Endothelial cell of umbilical vein (primary cell): Measurements from ENCODE around the gene HELZ2. TPM values are rescaled to one million over a fixed set of nuclear protein-coding genes. Genes with fewer than 3 reads are reported as not detected.

Experiments used
- BruUV-seq: library from RNA; stranded (reverse); fragments of 400-500 nt; replicated peaks from 2 replicates; lab custom pipeline; 2021; lab: Mats Ljungman, UMichigan
- CTCF ChIA-PET: fragments of 300-600, 350-600 bp; sonication (Branson Sonifier 250); formaldehyde crosslinking; loops from one replicate; lab custom pipeline; 2021; ENCODE audit warnings: antibody characterized with exemption, inconsistent platforms; lab: Charles Lee
- POLR2A ChIA-PET: fragments of 300-600, 350-600 bp; sonication (Branson Sonifier 250); formaldehyde crosslinking; loops from one replicate; lab custom pipeline; 2021; ENCODE audit warnings: antibody characterized with exemption, inconsistent platforms; lab: Charles Lee
- DNase-seq: peaks from one replicate; pipeline ENCODE4 v3.0.0-alpha.2; 2011; ENCODE audit warnings: low read depth, low spot score
- FAIRE-seq: peaks from 2 replicates; lab custom pipeline; 2011; peaks lifted over from hg19 to GRCh38; lab: Jason Lieb, UNC
- H2AFZ ChIP-seq: 2 replicates; pipeline ENCODE4 v1.6.0; 2012; ENCODE audit warnings: low read depth, low read length, control low read depth, inconsistent platforms
- H3K27ac ChIP-seq: 2 replicates; pipeline ENCODE4 v1.5.1; 2011; ENCODE audit warnings: low read depth, mild to moderate bottlenecking, control low read depth, low read length, moderate library complexity; ENCODE audit not compliant: insufficient read depth
- H3K27me3 ChIP-seq, 2 experiments: 2 replicates each; pipeline versions ENCODE4 v1.6.0 to v1.6.1; 2011; ENCODE audit warnings: low read length in 2 of 2, mixed read lengths in 1 of 2; ENCODE audit not compliant: control insufficient read depth in 2 of 2, insufficient read depth in 2 of 2
- H3K36me3 ChIP-seq, 2 experiments: 2 replicates in 1 of 2; 3 replicates in 1 of 2; pipeline ENCODE4 v1.5.1; 2011; ENCODE audit warnings: low read length in 2 of 2, mild to moderate bottlenecking in 1 of 2, moderate library complexity in 1 of 2; ENCODE audit not compliant: control insufficient read depth in 2 of 2, insufficient read depth in 2 of 2; ENCODE audit errors: extremely low read depth in 1 of 2
- H3K4me1 ChIP-seq: 3 replicates; pipeline ENCODE4 v1.5.1; 2011; ENCODE audit warnings: mild to moderate bottlenecking, low read length; ENCODE audit not compliant: control insufficient read depth, insufficient read depth; ENCODE audit errors: extremely low read depth
- H3K4me2 ChIP-seq: 2 replicates; pipeline ENCODE4 v1.6.1; 2011; ENCODE audit warnings: low read length, control low read depth, mixed read lengths; ENCODE audit not compliant: insufficient read depth
- H3K4me3 ChIP-seq, 3 experiments: fragments of 200-600 bp in 1 of 3; sonication (generic), shearing (Covaris generic) in 1 of 3; replicated peaks in 1 of 3; 2 replicates each; pipeline ENCODE4 v1.5.1; 2011 to 2016; ENCODE audit warnings: control low read depth in 3 of 3, low read length in 3 of 3, mild to moderate bottlenecking in 2 of 3, inconsistent platforms in 1 of 3, low read depth in 1 of 3, moderate library complexity in 1 of 3; ENCODE audit not compliant: insufficient read depth in 1 of 3
- H3K79me2 ChIP-seq: 2 replicates; pipeline ENCODE4 v1.6.0; 2012; ENCODE audit warnings: low read length, inconsistent platforms; ENCODE audit not compliant: control insufficient read depth, insufficient read depth
- H3K9ac ChIP-seq: replicated peaks from 2 replicates; pipeline ENCODE3; 2011; ENCODE audit warnings: low read length, control low read depth; ENCODE audit not compliant: insufficient read depth; ENCODE audit errors: extremely low read depth
- H3K9me1 ChIP-seq: replicated peaks from 3 replicates; pipeline ENCODE4 v1.6.0; 2011; ENCODE audit warnings: mild to moderate bottlenecking, low read length; ENCODE audit not compliant: control insufficient read depth, insufficient read depth; ENCODE audit errors: extremely low read depth
- H3K9me3 ChIP-seq: replicated peaks from 2 replicates; pipeline ENCODE4 v1.5.1; 2012; ENCODE audit warnings: low read length, inconsistent platforms; ENCODE audit not compliant: control insufficient read depth, insufficient read depth
- H4K20me1 ChIP-seq: replicated peaks from 2 replicates; pipeline ENCODE3; 2011; ENCODE audit warnings: mild to moderate bottlenecking, low read length; ENCODE audit not compliant: control insufficient read depth, insufficient read depth; ENCODE audit errors: extremely low read depth
- EZH2 ChIP-seq: IDR thresholded peaks from 2 replicates; pipeline ENCODE4 v1.6.1; 2012; ENCODE audit warnings: borderline replicate concordance, low read depth, mild to moderate bottlenecking, moderate library complexity, low read length, inconsistent platforms; ENCODE audit not compliant: severe bottlenecking
- FOS ChIP-seq: IDR thresholded peaks from 2 replicates; pipeline ENCODE4 v1.6.1; 2011; ENCODE audit warnings: mild to moderate bottlenecking, low read length, moderate library complexity, borderline replicate concordance; ENCODE audit not compliant: insufficient read depth
- GATA2 ChIP-seq: IDR thresholded peaks from 2 replicates; pipeline ENCODE4 v1.7.0; 2011; ENCODE audit warnings: low read depth, mild to moderate bottlenecking, moderate library complexity, mixed read lengths, low read length; ENCODE audit not compliant: insufficient read length, insufficient read depth
- JUN ChIP-seq: IDR thresholded peaks from 2 replicates; pipeline ENCODE4 v1.6.1; 2011; ENCODE audit warnings: borderline replicate concordance, low read depth; ENCODE audit not compliant: insufficient read length, insufficient read depth
- MYC ChIP-seq: IDR thresholded peaks from one replicate; pipeline ENCODE4 v1.6.1; 2011; ENCODE audit warnings: mild to moderate bottlenecking, low read depth, low read length
- POLR2A ChIP-seq: IDR thresholded peaks from 2 replicates; pipeline ENCODE4 v1.6.1; 2012; ENCODE audit warnings: low read depth, mild to moderate bottlenecking, control low read depth, low read length
- POLR2AphosphoS5 ChIP-seq: IDR thresholded peaks from 2 replicates; pipeline ENCODE4 v1.6.1; 2012; ENCODE audit warnings: low read depth, mild to moderate bottlenecking, control low read depth, low read length, moderate library complexity; ENCODE audit not compliant: insufficient read depth
- dilution Hi-C: fragments of 300-500 bp; cut with MboI; formaldehyde crosslinking; loops from one replicate; pipeline ENCODE4 v1.15.0; 2019; ENCODE audit warnings: low sequenced_read_pairs; ENCODE audit not compliant: extremely low pct_ligation_motif_present
- intact Hi-C: fragments of 100-400 bp; cut with micrococcal nuclease; formaldehyde crosslinking; loops from one replicate; pipeline ENCODE4 v1.10.0; 2022
- polyA plus RNA-seq, 4 experiments: library from polyadenylated mRNA; depleted of rRNA in 3 of 4; stranded (reverse) in 3 of 4; unstranded in 1 of 4; fragments of >200 nt; gene quantifications; 2 replicates each; pipeline versions ENCODE4 v1.2.1 to v1.2.3, GENCODE V29; 2011 to 2012; ENCODE audit warnings: missing spikeins in 1 of 4
- total RNA-seq: library from RNA; stranded (reverse); gene quantifications from 2 replicates; pipeline ENCODE4 v1.2.3, GENCODE V29; 2021
- TF ChIP-seq, protein P1 (sequence below), 2 donors: IDR thresholded peaks; 1 replicate in 1 of 2; 2 replicates in 1 of 2; pipeline ENCODE4 v1.5.1; 2011; ENCODE audit warnings: low read length in 2 of 2, mild to moderate bottlenecking in 2 of 2, moderate library complexity in 2 of 2, control low read depth in 1 of 2, inconsistent platforms in 1 of 2, low read depth in 1 of 2; ENCODE audit not compliant: insufficient read depth in 1 of 2; ENCODE audit errors: extremely low read depth in 1 of 2
- TF ChIP-seq, protein P2 (sequence below): IDR thresholded peaks from 2 replicates; pipeline ENCODE4 v1.6.1; 2011; ENCODE audit not compliant: insufficient read depth, insufficient read length

HELZ2 gene
- total and polyA plus RNA-seq, 2 donors (not counting 3 experiments of a cell fraction or from before 2014, with no cell fraction given), result 10.6 to 33.2 TPM

GRCh38 chr20:63588641-63589041 is 14.6 kb upstream of the HELZ2 start:
- no peak overlapping the region for H2AFZ ChIP-seq
- H3K9ac ChIP-seq, result no peak overlapping the region
- no TSS peak for BruUV-seq
- no peaks in the 10 kb centered on the region for H3K9me3 ChIP-seq
- H3K27ac ChIP-seq, result no peak overlapping the region
- dilution Hi-C loops (no loop called here), intact Hi-C loops (no loop called here)
- DNase-seq, result no peak
- ChIA-PET CTCF (interaction anchor here (0.9 kb wide), 1 partner anchor 22 kb away, joined by 3 read pairs; no protein-coding TSS in a partner anchor), POLR2A (interaction anchor here (0.7 kb wide), 1 partner anchor 15 kb away, joined by 4 read pairs; the partner anchor contains the start of gene HELZ2)
- no peaks in the 10 kb centered on the region for H3K79me2 ChIP-seq
- FAIRE-seq, result no peak
- TF ChIP-seq GATA2, result no peak
- TF ChIP-seq EZH2, result no peak
- H3K27me3 ChIP-seq, result no peaks in the 10 kb centered on the region
- H3K9me1 ChIP-seq, result no peaks in the 10 kb centered on the region
- no peaks in the 10 kb centered on the region for H4K20me1 ChIP-seq
- H3K4me1 ChIP-seq, result no peaks in the 10 kb centered on the region
- peaks cover 0 to 34% of the 10 kb centered on the region in 2 experiments for H3K36me3 ChIP-seq
- no peak overlapping the region for H3K4me2 ChIP-seq
- no peak overlapping the region for H3K4me3 ChIP-seq

GRCh38 chr20:63587776-63588591 is 13.9 kb upstream of the HELZ2 start:
- no peaks in the 10 kb centered on the region for H3K27me3 ChIP-seq
- FAIRE-seq (no peak), DNase-seq (no peak)
- no peaks in the 10 kb centered on the region for H3K9me1 ChIP-seq
- ChIA-PET CTCF (interaction anchor here (0.9 kb wide), 1 partner anchor 21 kb away, joined by 3 read pairs; no protein-coding TSS in a partner anchor), POLR2A (interaction anchor here (0.7 kb wide), 1 partner anchor 14 kb away, joined by 4 read pairs; the partner anchor contains the start of gene HELZ2)
- dilution Hi-C loops, result no loop called here
- H3K4me3 ChIP-seq, result no peak overlapping the region
- no peaks in the 10 kb centered on the region for H3K79me2 ChIP-seq
- no peak overlapping the region for H3K27ac ChIP-seq
- TF ChIP-seq, protein P1, sequence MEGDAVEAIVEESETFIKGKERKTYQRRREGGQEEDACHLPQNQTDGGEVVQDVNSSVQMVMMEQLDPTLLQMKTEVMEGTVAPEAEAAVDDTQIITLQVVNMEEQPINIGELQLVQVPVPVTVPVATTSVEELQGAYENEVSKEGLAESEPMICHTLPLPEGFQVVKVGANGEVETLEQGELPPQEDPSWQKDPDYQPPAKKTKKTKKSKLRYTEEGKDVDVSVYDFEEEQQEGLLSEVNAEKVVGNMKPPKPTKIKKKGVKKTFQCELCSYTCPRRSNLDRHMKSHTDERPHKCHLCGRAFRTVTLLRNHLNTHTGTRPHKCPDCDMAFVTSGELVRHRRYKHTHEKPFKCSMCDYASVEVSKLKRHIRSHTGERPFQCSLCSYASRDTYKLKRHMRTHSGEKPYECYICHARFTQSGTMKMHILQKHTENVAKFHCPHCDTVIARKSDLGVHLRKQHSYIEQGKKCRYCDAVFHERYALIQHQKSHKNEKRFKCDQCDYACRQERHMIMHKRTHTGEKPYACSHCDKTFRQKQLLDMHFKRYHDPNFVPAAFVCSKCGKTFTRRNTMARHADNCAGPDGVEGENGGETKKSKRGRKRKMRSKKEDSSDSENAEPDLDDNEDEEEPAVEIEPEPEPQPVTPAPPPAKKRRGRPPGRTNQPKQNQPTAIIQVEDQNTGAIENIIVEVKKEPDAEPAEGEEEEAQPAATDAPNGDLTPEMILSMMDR (IDR thresholded peaks at IDR 0.05; ENCODE audit: extremely low read depth in 1 of 2, insufficient read depth in 1 of 2, low read depth in 1 of 2, low read length in 2 of 2), result no peak
- TF ChIP-seq MYC (no peak), POLR2AphosphoS5 (no peak), JUN (no peak), EZH2 (no peak), FOS (no peak), GATA2 (no peak), POLR2A (no peak)
- TF ChIP-seq, protein P2, sequence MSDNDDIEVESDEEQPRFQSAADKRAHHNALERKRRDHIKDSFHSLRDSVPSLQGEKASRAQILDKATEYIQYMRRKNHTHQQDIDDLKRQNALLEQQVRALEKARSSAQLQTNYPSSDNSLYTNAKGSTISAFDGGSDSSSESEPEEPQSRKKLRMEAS, result no peak
- H3K9me3 ChIP-seq, result no peaks in the 10 kb centered on the region
- intact Hi-C loops, result no loop called here
- H4K20me1 ChIP-seq, result no peaks in the 10 kb centered on the region
- no peak overlapping the region for H3K9ac ChIP-seq
- no peak overlapping the region for H3K4me2 ChIP-seq
- no peaks in the 10 kb centered on the region for H3K4me1 ChIP-seq
- H2AFZ ChIP-seq, result no peak overlapping the region
- TSS peak; percentile 32 for BruUV-seq
- peaks cover 0 to 34% of the 10 kb centered on the region in 2 experiments for H3K36me3 ChIP-seq
